Measurements from ENCODE around the gene KLHL29. TPM values are rescaled to one million over a fixed set of nuclear protein-coding genes. Genes with fewer than 3 reads are reported as not detected.

KLHL29 gene
- total RNA-seq, 1 donor = 1.0 TPM

DNA sequence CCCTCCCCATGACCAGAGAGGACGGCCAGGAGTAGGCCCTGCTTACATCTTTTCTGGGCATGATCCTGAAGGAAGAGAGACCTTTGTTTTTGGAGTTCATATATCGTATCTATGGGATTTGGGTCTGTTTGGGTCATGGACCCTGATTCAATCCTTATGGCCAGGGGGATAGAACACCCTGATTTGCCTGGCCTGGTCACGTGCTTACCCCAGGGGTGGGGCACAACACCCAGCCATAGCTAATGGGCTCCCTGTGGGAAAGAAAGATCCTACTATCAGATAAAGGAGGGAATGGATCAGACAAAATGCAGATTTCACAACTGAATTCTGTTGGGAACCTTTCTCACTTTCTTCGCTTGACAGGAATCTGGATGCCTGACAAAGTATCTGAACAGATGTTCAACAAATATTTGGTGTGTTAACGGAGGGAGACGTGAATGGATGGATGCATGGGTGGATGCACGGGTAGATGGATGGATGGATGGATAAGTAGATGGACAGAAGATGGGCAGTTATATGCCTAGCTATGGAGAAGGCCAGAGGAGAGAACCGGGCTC lies 155.9 kb downstream of the KLHL29 start:
- H3K4me3 ChIP-seq (ENCODE audit: low read length) = no peak overlapping the region
- H3K4me1 ChIP-seq (ENCODE audit: insufficient read depth, low read length) = no peaks in the 10 kb centered on the region
- no peaks in the 10 kb centered on the region for H3K9me3 ChIP-seq (ENCODE audit: low read depth, low read length)
- H3K27me3 ChIP-seq (ENCODE audit: insufficient read depth, low read length) = no peaks in the 10 kb centered on the region

DNA sequence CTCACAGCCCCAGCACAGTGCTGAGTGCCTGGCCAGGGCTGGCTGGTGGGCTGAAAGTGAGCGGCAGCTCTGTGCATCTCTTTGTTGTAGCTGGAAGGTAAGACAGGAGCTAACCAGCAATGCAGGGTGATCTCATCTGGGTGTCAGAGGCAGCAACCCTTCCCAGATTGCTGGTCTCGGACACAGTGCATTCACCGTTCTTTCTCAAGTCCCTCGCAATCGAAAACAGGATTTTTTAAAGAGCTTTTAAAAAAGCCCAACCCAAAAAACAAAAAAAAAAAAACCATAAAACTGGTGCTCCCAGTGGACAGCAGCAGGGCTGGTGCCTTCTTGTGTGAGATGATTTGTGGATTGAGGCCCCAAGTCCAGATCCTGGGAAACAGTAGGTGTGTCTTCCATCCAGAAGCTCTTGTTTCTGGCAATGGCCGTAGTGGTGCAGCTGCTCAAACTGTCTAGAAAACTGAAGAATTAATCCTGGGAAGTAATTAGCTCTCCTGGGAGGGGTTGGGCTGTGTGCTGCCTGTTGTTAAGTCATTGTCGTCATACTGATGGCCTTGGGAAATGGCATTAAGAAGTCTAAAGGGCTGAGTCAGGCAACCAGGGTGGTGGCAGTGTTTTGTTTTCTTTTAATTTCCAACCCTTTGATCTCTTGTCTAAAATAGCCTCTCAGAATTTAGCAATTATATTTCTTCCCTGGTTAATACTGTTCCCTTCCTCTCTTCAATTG lies 156.7 kb downstream of the KLHL29 start:
- no peaks in the 10 kb centered on the region for H3K4me1 ChIP-seq (ENCODE audit: insufficient read depth, low read length)
- no peaks in the 10 kb centered on the region for H3K27me3 ChIP-seq (ENCODE audit: insufficient read depth, low read length)
- H3K4me3 ChIP-seq (ENCODE audit: low read length) = no peak overlapping the region
- no peaks in the 10 kb centered on the region for H3K9me3 ChIP-seq (ENCODE audit: low read depth, low read length)

DNA sequence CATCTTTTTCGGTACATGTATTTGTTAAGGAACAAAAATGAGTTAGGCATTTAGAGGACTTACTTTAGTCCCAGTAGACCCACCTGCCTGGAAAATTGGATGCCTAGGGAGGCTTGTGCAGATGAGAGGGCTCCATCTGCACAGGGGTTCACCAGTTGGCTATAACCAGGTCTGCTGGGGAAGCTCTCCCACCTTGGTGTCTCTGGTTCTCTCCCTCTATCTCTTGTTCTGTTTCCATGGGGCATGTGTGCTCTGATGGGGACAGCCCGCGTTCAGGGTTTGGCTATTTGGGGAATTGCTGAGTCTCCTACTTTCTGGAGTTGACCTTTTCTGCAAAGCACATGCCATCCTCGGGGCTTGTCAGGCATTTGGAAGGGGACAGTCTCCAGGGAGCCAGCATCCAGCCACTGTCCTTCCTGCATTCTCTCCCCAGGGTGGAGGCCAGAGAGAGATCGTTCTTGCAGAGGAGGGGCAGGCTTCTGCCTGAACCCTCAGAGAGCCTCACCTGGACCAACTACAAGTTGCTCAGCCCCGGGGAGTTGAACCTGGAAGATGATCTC lies 157.3 kb downstream of the KLHL29 start:
- no peaks in the 10 kb centered on the region for H3K27me3 ChIP-seq (ENCODE audit: insufficient read depth, low read length)
- no peak overlapping the region for H3K4me3 ChIP-seq (ENCODE audit: low read length)
- H3K9me3 ChIP-seq (ENCODE audit: low read depth, low read length) = no peaks in the 10 kb centered on the region
- no peaks in the 10 kb centered on the region for H3K4me1 ChIP-seq (ENCODE audit: insufficient read depth, low read length)

DNA sequence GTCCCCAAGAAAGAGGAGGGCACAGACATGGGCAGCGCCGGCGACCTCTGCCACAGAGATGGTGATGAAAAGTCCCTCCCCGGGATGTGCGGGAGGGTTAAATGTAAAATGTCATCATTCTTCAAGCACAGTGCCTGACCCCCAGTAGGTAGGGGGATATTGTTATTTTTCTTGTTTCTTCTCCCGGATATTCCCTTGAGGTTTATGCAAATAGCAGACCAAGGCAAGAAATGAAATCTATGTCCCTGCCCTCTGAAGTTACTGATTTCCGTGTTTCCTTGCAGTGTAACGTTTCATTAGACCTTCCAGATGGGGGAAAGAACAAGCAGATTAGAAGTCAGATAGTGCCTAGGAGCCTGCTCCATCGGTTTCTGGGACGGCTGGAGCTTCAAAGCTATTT lies 158.3 kb downstream of the KLHL29 start:
- H3K4me1 ChIP-seq (ENCODE audit: insufficient read depth, low read length) = no peaks in the 10 kb centered on the region
- no peaks in the 10 kb centered on the region for H3K9me3 ChIP-seq (ENCODE audit: low read depth, low read length)
- no peaks in the 10 kb centered on the region for H3K27me3 ChIP-seq (ENCODE audit: insufficient read depth, low read length)
- no peak overlapping the region for H3K4me3 ChIP-seq (ENCODE audit: low read length)

DNA sequence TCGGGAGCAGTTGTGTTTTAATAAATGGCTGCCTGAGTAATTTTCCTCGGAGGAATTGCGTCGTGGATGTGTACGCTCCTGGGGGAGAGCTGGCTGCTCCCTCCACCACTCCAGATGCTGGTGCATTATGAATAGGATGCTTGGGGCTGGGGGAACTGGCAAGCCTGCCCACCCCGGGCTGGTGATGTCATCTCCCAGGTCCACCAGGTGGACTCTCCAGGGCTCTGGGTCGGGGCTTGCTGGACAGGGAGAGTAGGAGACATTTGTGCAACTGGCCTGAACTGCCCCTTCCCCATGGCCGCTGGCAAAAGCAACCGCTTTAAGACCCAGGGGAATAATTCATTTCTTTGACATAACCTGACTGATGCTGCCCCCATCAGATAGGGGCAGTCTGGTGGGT lies 158.7 kb downstream of the KLHL29 start:
- H3K4me3 ChIP-seq (ENCODE audit: low read length) = no peak overlapping the region
- H3K27me3 ChIP-seq (ENCODE audit: insufficient read depth, low read length) = no peaks in the 10 kb centered on the region
- H3K4me1 ChIP-seq (ENCODE audit: insufficient read depth, low read length) = no peaks in the 10 kb centered on the region
- H3K9me3 ChIP-seq (ENCODE audit: low read depth, low read length) = no peaks in the 10 kb centered on the region

DNA sequence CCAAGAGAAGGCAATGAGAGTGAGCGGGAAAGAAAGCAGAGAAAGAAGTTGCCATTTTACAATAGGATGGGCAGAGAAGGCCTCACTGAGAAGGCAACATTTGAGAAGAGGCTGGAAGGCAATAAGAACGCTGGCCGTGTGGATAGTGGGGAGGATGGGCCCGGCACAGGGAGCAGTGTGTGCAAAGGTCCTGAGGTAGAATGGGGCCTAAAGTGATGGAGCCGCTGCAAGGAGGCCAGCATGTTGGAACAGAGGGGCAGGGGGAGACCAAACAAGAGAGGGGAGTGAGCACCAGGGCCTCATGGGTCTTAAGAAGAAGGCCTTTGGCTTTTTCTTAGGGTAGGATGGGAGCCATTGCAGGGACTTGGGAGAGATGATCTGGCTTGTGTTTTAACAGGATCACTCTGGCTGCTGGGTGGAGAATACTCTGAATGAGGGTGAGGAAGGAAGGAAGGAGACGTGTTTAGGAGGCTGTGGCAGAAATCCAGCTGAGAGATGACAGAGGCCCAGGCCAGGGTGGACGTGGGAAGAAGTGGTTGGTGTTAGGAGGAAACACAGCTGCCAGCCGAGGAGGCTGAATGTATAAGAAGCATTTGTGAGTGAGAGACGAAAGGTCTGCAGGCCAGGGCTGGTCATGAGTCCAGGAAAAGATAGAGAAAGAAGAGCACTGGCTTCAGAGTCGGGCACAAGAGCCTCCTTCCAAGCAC lies 159.8 kb downstream of the KLHL29 start:
- no peaks in the 10 kb centered on the region for H3K27me3 ChIP-seq (ENCODE audit: insufficient read depth, low read length)
- no peaks in the 10 kb centered on the region for H3K4me1 ChIP-seq (ENCODE audit: insufficient read depth, low read length)
- no peak overlapping the region for H3K4me3 ChIP-seq (ENCODE audit: low read length)
- H3K9me3 ChIP-seq (ENCODE audit: low read depth, low read length) = no peaks in the 10 kb centered on the region

DNA sequence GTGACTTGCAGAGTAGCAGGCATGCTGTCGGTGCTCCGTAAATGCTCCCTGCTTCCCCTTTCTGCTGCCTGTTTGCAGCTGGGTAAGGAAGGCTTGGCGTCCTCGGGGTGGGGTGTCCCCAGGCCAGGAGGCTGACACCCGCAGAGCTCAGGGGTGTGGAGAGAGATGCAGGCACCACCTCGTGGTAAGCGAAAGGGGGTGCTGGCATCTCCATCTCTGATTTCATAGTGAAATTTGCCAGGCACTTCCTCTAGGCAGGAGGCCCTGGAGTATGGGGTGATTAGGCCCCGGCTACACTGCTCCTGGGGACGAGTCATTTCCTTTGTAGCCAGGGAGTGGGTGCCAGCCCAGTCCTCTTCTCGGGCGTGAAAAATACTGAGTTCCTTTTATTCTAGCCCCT lies 160.4 kb downstream of the KLHL29 start:
- no peak overlapping the region for H3K4me3 ChIP-seq (ENCODE audit: low read length)
- H3K27me3 ChIP-seq (ENCODE audit: insufficient read depth, low read length) = no peaks in the 10 kb centered on the region

DNA sequence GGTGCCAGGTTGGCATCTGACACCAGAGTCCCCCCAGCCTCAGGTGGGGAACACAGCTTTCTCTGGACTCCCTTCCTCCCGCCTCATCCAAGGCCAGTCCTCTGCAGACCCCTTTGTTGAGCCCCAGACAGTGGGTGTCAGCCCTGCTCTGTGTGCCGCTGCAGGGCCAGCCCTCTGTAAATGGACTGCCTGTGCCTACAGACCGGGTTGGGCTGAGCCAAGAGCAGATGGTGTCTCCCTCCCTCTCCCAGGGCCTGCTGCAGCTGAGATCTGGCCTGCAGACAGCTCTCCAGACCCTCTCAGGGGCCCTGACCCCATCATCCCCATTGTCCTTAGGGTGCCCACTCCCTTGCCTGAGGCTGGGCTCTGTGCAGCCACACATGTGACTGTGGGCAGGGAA lies 160.8 kb downstream of the KLHL29 start:
- Histone ChIP-seq H3K27me3 (ENCODE audit: insufficient read depth, low read length) (no peaks in the 10 kb centered on the region), H3K9me3 (ENCODE audit: low read depth, low read length) (no peaks in the 10 kb centered on the region), H3K4me3 (ENCODE audit: low read length) (no peak overlapping the region), H3K4me1 (ENCODE audit: insufficient read depth, low read length) (no peaks in the 10 kb centered on the region)

More for the DNA sequence above, 160.4 kb downstream of the KLHL29 start:
- H3K9me3 ChIP-seq (ENCODE audit: low read depth, low read length) = no peaks in the 10 kb centered on the region
- no peaks in the 10 kb centered on the region for H3K4me1 ChIP-seq (ENCODE audit: insufficient read depth, low read length)

DNA sequence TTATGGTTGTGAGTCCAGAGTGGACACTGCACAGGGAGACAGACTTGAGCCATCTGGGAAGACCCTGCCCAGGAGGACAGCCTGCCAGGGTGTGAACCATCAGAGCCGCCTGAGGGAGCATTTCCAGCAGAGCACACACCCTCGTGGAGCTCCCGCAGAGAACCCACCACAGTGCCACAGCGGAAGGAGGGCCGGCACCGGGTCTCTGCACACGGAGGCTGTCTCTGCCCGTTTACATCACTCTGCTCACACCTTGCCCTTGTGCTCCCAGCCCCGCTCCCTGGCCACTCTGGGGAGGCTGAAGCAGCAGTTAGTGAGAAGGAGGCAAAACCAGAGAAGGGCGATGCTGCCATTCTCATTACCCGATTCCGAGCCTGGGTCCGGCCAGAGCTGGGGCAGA lies 161.9 kb downstream of the KLHL29 start:
- H3K9me3 ChIP-seq (ENCODE audit: low read depth, low read length) = no peaks in the 10 kb centered on the region
- H3K4me3 ChIP-seq (ENCODE audit: low read length) = no peak overlapping the region
- H3K27me3 ChIP-seq (ENCODE audit: insufficient read depth, low read length) = no peaks in the 10 kb centered on the region
- H3K4me1 ChIP-seq (ENCODE audit: insufficient read depth, low read length) = no peaks in the 10 kb centered on the region

DNA sequence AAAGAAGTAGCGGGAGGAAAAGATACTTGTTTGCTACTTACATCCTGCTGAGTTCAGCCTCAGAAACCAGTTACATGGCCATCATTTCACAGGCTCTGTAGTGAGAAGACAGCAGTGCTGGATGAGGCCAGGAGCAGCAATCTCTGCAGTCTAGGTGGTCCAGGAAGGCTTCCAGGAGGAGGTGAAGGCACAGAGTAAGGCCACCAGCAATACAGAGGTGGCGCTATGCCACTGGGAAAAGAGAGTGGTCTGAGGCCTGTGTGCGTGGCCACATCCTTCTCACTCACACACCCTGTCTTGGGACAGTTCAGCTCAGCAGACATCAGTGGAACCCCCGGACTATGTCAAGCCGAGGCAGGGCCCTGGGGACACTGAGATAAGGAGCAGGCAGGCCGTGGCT lies 162.7 kb downstream of the KLHL29 start:
- no peaks in the 10 kb centered on the region for H3K27me3 ChIP-seq (ENCODE audit: insufficient read depth, low read length)
- no peaks in the 10 kb centered on the region for H3K9me3 ChIP-seq (ENCODE audit: low read depth, low read length)
- no peak overlapping the region for H3K4me3 ChIP-seq (ENCODE audit: low read length)
- no peaks in the 10 kb centered on the region for H3K4me1 ChIP-seq (ENCODE audit: insufficient read depth, low read length)

DNA sequence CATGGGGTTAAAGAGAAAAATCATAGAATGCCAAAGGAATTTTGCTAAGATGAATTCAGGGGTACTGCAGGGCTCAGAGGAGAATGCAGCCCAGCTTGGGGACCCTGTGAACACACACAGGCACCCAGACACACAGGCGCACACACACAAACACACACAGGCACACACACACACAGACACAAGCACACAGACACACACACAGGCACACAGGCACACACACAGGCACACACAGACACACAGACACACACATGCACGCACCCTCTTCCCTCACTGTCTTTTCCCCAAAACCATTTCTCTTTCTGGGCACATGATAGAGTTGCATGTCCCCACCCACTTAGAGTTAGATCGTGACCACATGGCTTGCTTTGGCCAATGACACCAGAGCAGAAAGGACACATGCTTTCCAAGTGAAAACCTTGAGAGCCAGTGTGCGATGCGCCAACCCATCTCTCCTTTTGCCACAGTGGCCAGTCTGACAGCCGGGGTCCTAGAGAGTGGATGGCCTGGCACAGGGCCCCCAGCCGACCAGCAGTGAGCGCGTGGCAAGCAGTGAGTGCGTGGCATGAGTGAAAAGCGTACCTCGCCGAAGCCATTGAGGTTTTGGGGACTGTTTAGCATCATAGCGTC lies 163.3 kb downstream of the KLHL29 start:
- Histone ChIP-seq H3K4me1 (ENCODE audit: insufficient read depth, low read length) (no peaks in the 10 kb centered on the region), H3K9me3 (ENCODE audit: low read depth, low read length) (no peaks in the 10 kb centered on the region), H3K4me3 (ENCODE audit: low read length) (no peak overlapping the region), H3K27me3 (ENCODE audit: insufficient read depth, low read length) (no peaks in the 10 kb centered on the region)

DNA sequence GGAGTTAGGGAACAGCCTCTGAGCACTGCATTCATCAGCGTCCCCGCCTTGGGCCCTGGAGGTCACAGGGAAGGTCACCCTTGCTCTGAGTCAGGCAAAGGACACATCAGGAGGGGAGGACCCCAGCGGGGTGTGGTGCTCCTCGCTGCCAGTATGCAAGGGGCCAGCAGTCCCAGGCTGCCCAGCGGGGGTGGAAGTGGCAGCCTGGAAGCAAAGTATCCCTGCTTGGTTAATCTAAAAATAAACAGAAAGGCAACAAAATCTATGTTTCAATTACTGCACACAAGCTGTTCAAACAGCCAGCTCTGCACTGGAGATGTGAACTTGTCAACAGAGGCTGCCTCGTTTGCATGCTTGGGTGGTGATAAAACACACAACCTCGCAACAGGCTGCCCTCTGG lies 164.1 kb downstream of the KLHL29 start:
- H3K4me1 ChIP-seq (ENCODE audit: insufficient read depth, low read length) = no peaks in the 10 kb centered on the region
- no peaks in the 10 kb centered on the region for H3K27me3 ChIP-seq (ENCODE audit: insufficient read depth, low read length)
- H3K9me3 ChIP-seq (ENCODE audit: low read depth, low read length) = no peaks in the 10 kb centered on the region
- no peak overlapping the region for H3K4me3 ChIP-seq (ENCODE audit: low read length)

DNA sequence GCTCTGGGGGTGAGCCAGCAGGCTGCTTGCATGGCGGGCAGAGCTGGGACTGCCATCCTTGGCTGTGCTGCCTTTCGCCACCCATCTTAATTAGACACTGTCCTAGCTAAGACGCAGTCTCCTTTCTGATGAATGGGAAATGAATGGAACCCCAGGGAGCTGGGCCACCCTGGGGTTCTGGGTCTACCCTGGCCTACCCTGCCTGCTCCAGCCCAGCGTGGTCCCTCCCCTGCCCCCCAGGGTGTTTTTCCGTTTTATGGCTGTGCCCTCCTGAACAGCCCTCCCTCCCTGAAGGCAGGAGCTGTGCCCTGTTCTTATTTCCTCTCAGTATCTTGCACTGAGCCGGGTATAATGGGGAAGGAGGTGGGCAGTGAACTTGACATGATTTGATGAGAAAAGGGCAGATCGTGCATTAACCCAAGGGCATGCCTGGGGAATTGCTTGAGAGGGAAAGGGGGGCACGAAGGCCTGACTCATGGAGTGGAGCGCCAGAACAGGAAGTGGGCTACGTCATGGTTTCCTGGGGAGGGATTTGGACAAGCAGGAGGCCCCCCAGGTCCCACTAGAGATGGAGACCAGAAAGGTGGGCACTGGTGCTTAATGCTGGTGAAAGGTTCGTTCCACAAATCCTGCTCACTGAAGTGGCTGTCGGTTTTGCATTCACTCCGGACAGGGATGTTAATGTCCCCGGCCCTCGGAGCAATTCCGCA lies 165.0 kb downstream of the KLHL29 start:
- H3K9me3 ChIP-seq (ENCODE audit: low read depth, low read length) = no peaks in the 10 kb centered on the region
- no peaks in the 10 kb centered on the region for H3K27me3 ChIP-seq (ENCODE audit: insufficient read depth, low read length)
- no peaks in the 10 kb centered on the region for H3K4me1 ChIP-seq (ENCODE audit: insufficient read depth, low read length)
- no peak overlapping the region for H3K4me3 ChIP-seq (ENCODE audit: low read length)

DNA sequence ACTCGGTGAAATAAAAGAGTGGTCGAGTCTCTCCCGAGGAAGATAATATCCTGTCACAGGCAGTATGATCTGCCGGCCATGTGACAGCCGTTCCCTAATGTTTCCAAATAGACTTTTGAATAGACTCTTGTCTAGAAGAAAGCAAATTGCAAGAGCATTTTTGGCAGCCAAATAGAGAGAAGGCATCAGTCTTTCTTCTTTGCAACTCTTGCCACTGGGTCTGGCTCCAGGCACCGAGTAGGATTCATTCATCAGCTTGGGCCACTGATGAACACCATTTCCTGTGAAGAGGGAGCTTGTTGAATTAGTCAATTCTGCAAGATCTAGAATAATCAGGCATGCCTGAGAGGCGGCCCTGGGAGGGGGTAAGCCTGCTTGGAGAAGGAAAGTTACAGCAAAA lies 165.6 kb downstream of the KLHL29 start:
- H3K27me3 ChIP-seq (ENCODE audit: insufficient read depth, low read length) = no peaks in the 10 kb centered on the region
- no peaks in the 10 kb centered on the region for H3K9me3 ChIP-seq (ENCODE audit: low read depth, low read length)
- no peaks in the 10 kb centered on the region for H3K4me1 ChIP-seq (ENCODE audit: insufficient read depth, low read length)
- no peak overlapping the region for H3K4me3 ChIP-seq (ENCODE audit: low read length)

DNA sequence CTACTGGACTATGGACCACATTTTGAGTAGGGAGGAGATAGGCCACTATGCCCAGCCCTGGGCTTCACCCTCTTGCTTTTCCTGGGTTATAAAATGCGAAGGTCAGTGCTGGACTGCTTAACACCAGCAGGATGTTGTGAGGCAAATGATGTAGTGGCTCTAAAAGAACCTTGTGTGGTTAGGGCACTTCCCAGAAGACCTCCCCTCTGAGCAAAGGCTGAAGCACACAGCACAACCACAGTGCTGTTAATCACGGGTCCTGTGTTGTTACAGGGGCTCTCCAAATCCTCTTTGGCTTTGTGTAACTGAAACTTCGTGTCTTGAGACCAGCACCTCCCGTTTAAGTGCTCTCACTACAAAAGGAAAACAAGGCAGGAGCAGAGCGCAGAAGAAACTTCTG lies 166.9 kb downstream of the KLHL29 start:
- no peak overlapping the region for H3K4me3 ChIP-seq (ENCODE audit: low read length)
- no peaks in the 10 kb centered on the region for H3K4me1 ChIP-seq (ENCODE audit: insufficient read depth, low read length)
- no peaks in the 10 kb centered on the region for H3K27me3 ChIP-seq (ENCODE audit: insufficient read depth, low read length)
- no peaks in the 10 kb centered on the region for H3K9me3 ChIP-seq (ENCODE audit: low read depth, low read length)
